ENCODE measurements around the gene EIF4G3. TPM values are rescaled to one million over a fixed set of nuclear protein-coding genes. Genes with fewer than 3 reads are reported as not detected.
"Not testable (repeated sequence)": the region's sequence is repeated elsewhere in the genome, so short reads cannot be mapped to it uniquely, and the experiment has no call there.

Gene EIF4G3
- total RNA-seq, 1 experiment from 2014 or later = 55.4 TPM

- no peak for DNase-seq
- H3K4me3 ChIP-seq (ENCODE audit: low read depth, low read length) = no peak overlapping the region
- H3K4me1 ChIP-seq = no peaks in the 10 kb centered on the region
- H3K27me3 Mint-ChIP-seq (ENCODE audit: insufficient read depth, unreplicated experiment) = no peaks in the 10 kb centered on the region
- no TSS peak for BruUV-seq (replicated peaks)
- intact Hi-C loops (cut with micrococcal nuclease; ENCODE audit: unreplicated experiment) = no loop called here
- no peaks in the 10 kb centered on the region for H3K9me3 ChIP-seq
- TF ChIP-seq CTCF (IDR thresholded peaks at IDR 0.05; ENCODE audit: insufficient read depth in 1 of 2, low read depth in 1 of 2, low read length in 1 of 2, severe bottlenecking in 1 of 2, unreplicated experiment in 1 of 2) = no peak
- H3K27me3 ChIP-seq (replicated peaks; ENCODE audit: control insufficient read depth, insufficient read depth, low read length) = no peaks in the 10 kb centered on the region
- ChIA-PET CTCF (interaction anchor here (1.4 kb wide), 1 partner anchor 11 kb away, joined by 10 read pairs; no protein-coding TSS in a partner anchor), POLR2A (no interaction called here)
- no peak overlapping the region for H3K4me3 Mint-ChIP-seq (ENCODE audit: unreplicated experiment)
- H3K4me1 Mint-ChIP-seq (ENCODE audit: low read depth, unreplicated experiment) = no peaks in the 10 kb centered on the region
- no peaks in the 10 kb centered on the region for H3K36me3 Mint-ChIP-seq (ENCODE audit: insufficient read depth, unreplicated experiment)
- no peak overlapping the region for H3K27ac Mint-ChIP-seq (ENCODE audit: unreplicated experiment)
- no peaks in the 10 kb centered on the region for H3K36me3 ChIP-seq (ENCODE audit: control insufficient read depth, insufficient read depth, low read length)
- no peaks in the 10 kb centered on the region for H3K9me3 Mint-ChIP-seq (ENCODE audit: unreplicated experiment)
These were observed 29.4 kb upstream of the EIF4G3 start for GRCh38 chr1:21206117-21206516.

- Histone ChIP-seq H3K4me3 (ENCODE audit: low read depth, low read length) (no peak overlapping the region), H3K9me3 (no peaks in the 10 kb centered on the region), H3K36me3 (ENCODE audit: control insufficient read depth, insufficient read depth, low read length) (no peaks in the 10 kb centered on the region), H3K27me3 (replicated peaks; ENCODE audit: control insufficient read depth, insufficient read depth, low read length) (no peaks in the 10 kb centered on the region), H3K4me1 (no peaks in the 10 kb centered on the region)
- DNase-seq = peak in 1 of 2 experiments; percentile 35
- H3K27me3 Mint-ChIP-seq (ENCODE audit: insufficient read depth, unreplicated experiment) = no peaks in the 10 kb centered on the region
- H3K4me3 Mint-ChIP-seq (ENCODE audit: unreplicated experiment) = no peak overlapping the region
- TF ChIP-seq CTCF (IDR thresholded peaks at IDR 0.05; ENCODE audit: insufficient read depth in 1 of 2, low read depth in 1 of 2, low read length in 1 of 2, severe bottlenecking in 1 of 2, unreplicated experiment in 1 of 2) = no peak
- H3K4me1 Mint-ChIP-seq (ENCODE audit: low read depth, unreplicated experiment) = no peaks in the 10 kb centered on the region
- H3K36me3 Mint-ChIP-seq (ENCODE audit: insufficient read depth, unreplicated experiment) = no peaks in the 10 kb centered on the region
- ChIA-PET POLR2A (no interaction called here), CTCF (interaction anchor here (0.6 to 1.4 kb wide), 5 partner anchors 10 to 509 kb away, joined by 4 to 10 read pairs (median 7); no protein-coding TSS in a partner anchor)
- H3K9me3 Mint-ChIP-seq (ENCODE audit: unreplicated experiment) = no peaks in the 10 kb centered on the region
- BruUV-seq (replicated peaks) = no TSS peak
- no peak overlapping the region for H3K27ac Mint-ChIP-seq (ENCODE audit: unreplicated experiment)
- intact Hi-C loops (cut with micrococcal nuclease; ENCODE audit: unreplicated experiment) = no loop called here
These were observed 28.7 kb upstream of the EIF4G3 start for GRCh38 chr1:21205416-21205815.

GRCh38 chr1:21201650-21202049, 25.0 kb upstream of the EIF4G3 start:
- POLR2A ChIA-PET = no interaction called here
- H3K27me3 Mint-ChIP-seq (ENCODE audit: insufficient read depth, unreplicated experiment) = no peaks in the 10 kb centered on the region
- CTCF ChIA-PET = no interaction called here
- H3K9me3 Mint-ChIP-seq (ENCODE audit: unreplicated experiment) = no peaks in the 10 kb centered on the region
- H3K36me3 Mint-ChIP-seq (ENCODE audit: insufficient read depth, unreplicated experiment) = no peaks in the 10 kb centered on the region
- DNase-seq = no peak
- BruUV-seq (replicated peaks) = no TSS peak
- Histone ChIP-seq H3K4me1 (no peaks in the 10 kb centered on the region), H3K36me3 (ENCODE audit: control insufficient read depth, insufficient read depth, low read length) (no peaks in the 10 kb centered on the region), H3K4me3 (ENCODE audit: low read depth, low read length) (no peak overlapping the region), H3K27me3 (replicated peaks; ENCODE audit: control insufficient read depth, insufficient read depth, low read length) (no peaks in the 10 kb centered on the region), H3K9me3 (no peaks in the 10 kb centered on the region)
- TF ChIP-seq CTCF (IDR thresholded peaks at IDR 0.05; ENCODE audit: insufficient read depth in 1 of 2, low read depth in 1 of 2, low read length in 1 of 2, severe bottlenecking in 1 of 2, unreplicated experiment in 1 of 2) = no peak
- no peak overlapping the region for H3K27ac Mint-ChIP-seq (ENCODE audit: unreplicated experiment)
- intact Hi-C loops (cut with micrococcal nuclease; ENCODE audit: unreplicated experiment) = no loop called here
- no peaks in the 10 kb centered on the region for H3K4me1 Mint-ChIP-seq (ENCODE audit: low read depth, unreplicated experiment)
- no peak overlapping the region for H3K4me3 Mint-ChIP-seq (ENCODE audit: unreplicated experiment)

GRCh38 chr1:21201238-21201637, 24.5 kb upstream of the EIF4G3 start:
- H3K9me3 ChIP-seq; DNase-seq; BruUV-seq (replicated peaks); intact Hi-C loops (cut with micrococcal nuclease; ENCODE audit: unreplicated experiment); H3K36me3 ChIP-seq (ENCODE audit: control insufficient read depth, insufficient read depth, low read length); H3K4me3 Mint-ChIP-seq (ENCODE audit: unreplicated experiment); H3K27me3 ChIP-seq (replicated peaks; ENCODE audit: control insufficient read depth, insufficient read depth, low read length); CTCF ChIA-PET; H3K4me3 ChIP-seq (ENCODE audit: low read depth, low read length); H3K9me3 Mint-ChIP-seq (ENCODE audit: unreplicated experiment); H3K36me3 Mint-ChIP-seq (ENCODE audit: insufficient read depth, unreplicated experiment); POLR2A ChIA-PET; H3K27me3 Mint-ChIP-seq (ENCODE audit: insufficient read depth, unreplicated experiment); H3K27ac Mint-ChIP-seq (ENCODE audit: unreplicated experiment); H3K4me1 Mint-ChIP-seq (ENCODE audit: low read depth, unreplicated experiment); H3K4me1 ChIP-seq: not testable (repeated sequence)
